Vagina (tissue), 2 donors: ENCODE measurements around the gene HECTD4. TPM values are rescaled to one million over a fixed set of nuclear protein-coding genes. Genes with fewer than 3 reads are reported as not detected.

Source experiments
- DNase-seq, 2 donors: peaks; one replicate each; pipeline ENCODE4 v3.0.0-alpha.2; 2017; ENCODE audit errors: extremely low spot score in 2 of 2
- H3K27ac ChIP-seq: fragments of 200-600 bp; sonication (generic); one replicate; pipeline ENCODE4 v1.5.1; 2019
- H3K27me3 ChIP-seq: fragments of 200-600 bp; sonication (generic); one replicate; pipeline ENCODE4 v1.5.1; 2019
- H3K36me3 ChIP-seq, 2 donors: fragments of 200-600 bp; sonication (generic); one replicate each; pipeline ENCODE4 v1.5.1; 2017 to 2019
- H3K4me1 ChIP-seq: fragments of 200-600 bp; sonication (generic); one replicate; pipeline ENCODE4 v1.5.1; 2019
- H3K4me3 ChIP-seq, 2 donors: fragments of 200-600 bp; sonication (generic); 1 replicate in 1 of 2; 2 replicates in 1 of 2; pipeline ENCODE4 v1.5.1; 2016 to 2019
- H3K9me3 ChIP-seq: fragments of 200-600 bp; sonication (generic); one replicate; pipeline ENCODE4 v1.5.1; 2019
- CTCF ChIP-seq, 3 experiments: fragments of 450-650 bp in 2 of 3; fragments of 200-600 bp in 1 of 3; sonication (generic) in 1 of 3; IDR thresholded peaks; one replicate each; pipeline ENCODE4 v1.5.1; 2017 to 2019; ENCODE audit warnings: antibody characterized with exemption in 3 of 3, mild to moderate bottlenecking in 2 of 3, moderate library complexity in 2 of 3
- POLR2A ChIP-seq, 2 donors: fragments of 450-650 bp; IDR thresholded peaks; one replicate each; pipeline ENCODE4 v1.6.1; 2017; ENCODE audit warnings: antibody characterized with exemption in 2 of 2, mild to moderate bottlenecking in 2 of 2, moderate library complexity in 2 of 2
- POLR2AphosphoS5 ChIP-seq, 2 donors: sonication (generic); formaldehyde crosslinking; IDR thresholded peaks; one replicate each; pipeline ENCODE4 v1.9.0; 2017; ENCODE audit warnings: antibody characterized with exemption in 2 of 2, mild to moderate bottlenecking in 2 of 2, low read depth in 1 of 2; ENCODE audit not compliant: insufficient read depth in 1 of 2
- intact Hi-C: fragments of 100-400 bp; cut with DNase I; formaldehyde crosslinking; loops from one replicate; pipeline ENCODE4 v1.15.1; 2023
- total RNA-seq: library from RNA; depleted of rRNA; stranded (reverse); fragments of >200 nt; gene quantifications from one replicate; pipeline ENCODE4 v1.2.3, GENCODE V29; 2016

Gene HECTD4
- total RNA-seq, 1 donor from 2014 or later = 79.6 TPM

GRCh38 chr12:112333019-112333418 is 49.2 kb downstream of the HECTD4 start:
- DNase-seq = no peak
- no peak overlapping the region for H3K27ac ChIP-seq
- no peak for TF ChIP-seq CTCF (IDR thresholded peaks at IDR 0.05)
- H3K4me3 ChIP-seq = no peak overlapping the region
- no peaks in the 10 kb centered on the region for H3K36me3 ChIP-seq
- peaks cover 23% of the 10 kb centered on the region for H3K4me1 ChIP-seq
- H3K9me3 ChIP-seq = no peaks in the 10 kb centered on the region
- intact Hi-C loops = no loop called here
- H3K27me3 ChIP-seq = no peaks in the 10 kb centered on the region

- Histone ChIP-seq H3K27me3 (no peaks in the 10 kb centered on the region), H3K4me3 (no peak overlapping the region), H3K9me3 (no peaks in the 10 kb centered on the region), H3K36me3 (no peaks in the 10 kb centered on the region), H3K4me1 (peaks cover 25% of the 10 kb centered on the region), H3K27ac (no peak overlapping the region)
- intact Hi-C loops = no loop called here
- no peak for TF ChIP-seq CTCF (IDR thresholded peaks at IDR 0.05)
- no peak for TF ChIP-seq POLR2A (IDR thresholded peaks at IDR 0.05)
- no peak for TF ChIP-seq POLR2AphosphoS5 (IDR thresholded peaks at IDR 0.05; ENCODE audit: insufficient read depth in 1 of 2, low read depth in 1 of 2)
- DNase-seq = no peak
Measured at GRCh38 chr12:112331886-112332285, 50.3 kb downstream of the HECTD4 start.

GRCh38 chr12:112330706-112331105 is 51.5 kb downstream of the HECTD4 start:
- Histone ChIP-seq H3K4me1 (peaks cover 25% of the 10 kb centered on the region), H3K4me3 (no peak overlapping the region), H3K9me3 (no peaks in the 10 kb centered on the region), H3K36me3 (no peaks in the 10 kb centered on the region), H3K27me3 (no peaks in the 10 kb centered on the region), H3K27ac (no peak overlapping the region)
- no peak for DNase-seq
- TF ChIP-seq POLR2AphosphoS5 (IDR thresholded peaks at IDR 0.05; ENCODE audit: insufficient read depth in 1 of 2, low read depth in 1 of 2) (no peak), POLR2A (IDR thresholded peaks at IDR 0.05) (no peak), CTCF (IDR thresholded peaks at IDR 0.05) (no peak)
- intact Hi-C loops = no loop called here

GRCh38 chr12:112328456-112329124 is 53.6 kb downstream of the HECTD4 start:
- Histone ChIP-seq H3K4me1 (peaks cover 25% of the 10 kb centered on the region), H3K27ac (no peak overlapping the region), H3K27me3 (no peaks in the 10 kb centered on the region), H3K36me3 (no peaks in the 10 kb centered on the region), H3K9me3 (no peaks in the 10 kb centered on the region), H3K4me3 (no peak overlapping the region)
- intact Hi-C loops = no loop called here
- DNase-seq = no peak
- TF ChIP-seq CTCF (IDR thresholded peaks at IDR 0.05) (no peak), POLR2AphosphoS5 (IDR thresholded peaks at IDR 0.05; ENCODE audit: insufficient read depth in 1 of 2, low read depth in 1 of 2) (no peak), POLR2A (IDR thresholded peaks at IDR 0.05) (no peak)

- TF ChIP-seq POLR2A (IDR thresholded peaks at IDR 0.05) (no peak), CTCF (IDR thresholded peaks at IDR 0.05) (no peak), POLR2AphosphoS5 (IDR thresholded peaks at IDR 0.05; ENCODE audit: insufficient read depth in 1 of 2, low read depth in 1 of 2) (no peak)
- Histone ChIP-seq H3K36me3 (no peaks in the 10 kb centered on the region), H3K27ac (no peak overlapping the region), H3K4me1 (peaks cover 29% of the 10 kb centered on the region), H3K9me3 (no peaks in the 10 kb centered on the region), H3K4me3 (no peak overlapping the region), H3K27me3 (no peaks in the 10 kb centered on the region)
- no peak for DNase-seq
- intact Hi-C loops = no loop called here
Measured at GRCh38 chr12:112327209-112327938, 54.9 kb downstream of the HECTD4 start.
